Endodermal cell (in vitro differentiated cells): ENCODE measurements around the gene UPK3BL1. TPM values are rescaled to one million over a fixed set of nuclear protein-coding genes. Genes with fewer than 3 reads are reported as not detected.
A peak's percentile ranks its signal among the peaks of the same experiment; 100 is the strongest.
"Not testable (repeated sequence)": the region's sequence is repeated elsewhere in the genome, so short reads cannot be mapped to it uniquely, and the experiment has no call there.

Experiments
- DNase-seq: peaks from one replicate; pipeline ENCODE4 v3.0.0-alpha.2; 2017
- H3K27ac ChIP-seq: 2 replicates; pipeline ENCODE4 v1.5.1; 2013; ENCODE audit warnings: mild to moderate bottlenecking, low read depth, low read length, moderate library complexity
- H3K27me3 ChIP-seq: 2 replicates; pipeline ENCODE4 v1.6.1; 2013; ENCODE audit warnings: mild to moderate bottlenecking, low read length, moderate library complexity; ENCODE audit not compliant: insufficient read depth, control insufficient read depth, poor library complexity, severe bottlenecking
- H3K36me3 ChIP-seq: 2 replicates; pipeline ENCODE4 v1.7.0; 2013; ENCODE audit warnings: mild to moderate bottlenecking, low read length, moderate library complexity; ENCODE audit not compliant: control insufficient read depth, insufficient read depth
- H3K4me1 ChIP-seq: one replicate; pipeline ENCODE4 v1.7.0; 2013; ENCODE audit warnings: low read length; ENCODE audit not compliant: control insufficient read depth, insufficient read depth
- H3K4me3 ChIP-seq: 2 replicates; pipeline ENCODE4 v1.5.1; 2013; ENCODE audit warnings: mild to moderate bottlenecking, low read length, moderate library complexity
- H3K9ac ChIP-seq: 2 replicates; pipeline ENCODE4 v1.6.1; 2013; ENCODE audit warnings: mild to moderate bottlenecking, low read length, moderate library complexity; ENCODE audit not compliant: poor library complexity, severe bottlenecking; ENCODE audit errors: extremely low read depth
- H3K9me3 ChIP-seq: 2 replicates; pipeline ENCODE4 v1.6.1; 2013; ENCODE audit warnings: mild to moderate bottlenecking, low read length, moderate library complexity; ENCODE audit not compliant: control insufficient read depth
- H3K27ac Mint-ChIP-seq: 2 replicates; pipeline ENCODE4 v1.8.0; 2020; ENCODE audit warnings: mixed read lengths
- H3K27me3 Mint-ChIP-seq: 2 replicates; pipeline ENCODE4 v1.8.0; 2021; ENCODE audit warnings: mild to moderate bottlenecking, mixed read lengths; ENCODE audit not compliant: insufficient read depth
- H3K36me3 Mint-ChIP-seq: 2 replicates; pipeline ENCODE4 v1.8.0; 2020; ENCODE audit warnings: low read depth, mixed read lengths
- H3K4me1 Mint-ChIP-seq: 2 replicates; pipeline ENCODE4 v1.8.0; 2020; ENCODE audit warnings: mixed read lengths
- H3K4me3 Mint-ChIP-seq: 2 replicates; pipeline ENCODE4 v1.8.0; 2020; ENCODE audit warnings: mild to moderate bottlenecking, moderate library complexity, mixed read lengths
- H3K9me3 Mint-ChIP-seq: 2 replicates; pipeline ENCODE4 v1.8.0; 2020; ENCODE audit warnings: mild to moderate bottlenecking, mixed read lengths
- WGBS, 2 experiments: methylation state at CpG; one replicate each; pipeline versions ENCODE4 v1.1.5 to v1.1.7; 2013; ENCODE audit warnings: missing lambda C conversion rate in 2 of 2, mixed read lengths in 1 of 2; ENCODE audit not compliant: insufficient coverage in 1 of 2, insufficient read length in 1 of 2; 5-methylcytosine and 5-hydroxymethylcytosine counted together
- total RNA-seq, 2 donors: library from RNA; stranded (reverse); fragmentation: NEBNext Ultra II Directional in 1 of 2; extraction: Animal tissue kit (Norgen Biotek cat#: 25700) in 1 of 2; gene quantifications; 2 replicates in 1 of 2; 3 replicates in 1 of 2; pipeline ENCODE4 v1.2.1, GENCODE V29; 2021

The UPK3BL1 gene
- total RNA-seq, 2 donors from 2014 or later: 16.8 to 18.7 TPM

DNA sequence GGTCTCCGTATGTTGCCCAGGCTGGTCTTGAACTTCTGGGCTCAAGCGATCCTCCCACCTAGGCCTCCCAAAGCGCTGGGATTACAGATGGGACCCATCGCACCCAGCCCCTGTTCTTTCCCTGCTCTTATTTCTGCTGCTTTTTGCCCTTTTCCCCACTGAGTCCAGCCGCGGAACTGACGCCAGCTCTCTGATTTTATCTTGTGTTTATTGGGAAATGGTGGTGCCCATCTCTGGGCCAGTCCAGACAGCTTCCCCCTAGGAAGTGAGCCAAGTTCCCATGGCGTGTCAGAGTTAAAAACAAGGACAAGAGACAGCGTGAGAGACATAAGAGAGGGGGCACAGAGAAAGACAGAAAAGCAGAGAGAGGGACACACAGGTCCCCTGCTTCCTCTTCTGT lies 12.0 kb downstream of the UPK3BL1 start:
- not testable (repeated sequence) for H3K27ac ChIP-seq, H3K27me3 Mint-ChIP-seq, H3K4me3 ChIP-seq, H3K4me1 ChIP-seq, H3K4me3 Mint-ChIP-seq, H3K36me3 ChIP-seq, H3K4me1 Mint-ChIP-seq, H3K9ac ChIP-seq, H3K36me3 Mint-ChIP-seq, H3K27ac Mint-ChIP-seq, H3K9me3 ChIP-seq, H3K9me3 Mint-ChIP-seq, H3K27me3 ChIP-seq, DNase-seq
- 80% methylated on average over 1 of the region's 9 CpGs; no CpG with 5 or more reads in 1 of the 2 experiments for WGBS, 2 experiments

DNA sequence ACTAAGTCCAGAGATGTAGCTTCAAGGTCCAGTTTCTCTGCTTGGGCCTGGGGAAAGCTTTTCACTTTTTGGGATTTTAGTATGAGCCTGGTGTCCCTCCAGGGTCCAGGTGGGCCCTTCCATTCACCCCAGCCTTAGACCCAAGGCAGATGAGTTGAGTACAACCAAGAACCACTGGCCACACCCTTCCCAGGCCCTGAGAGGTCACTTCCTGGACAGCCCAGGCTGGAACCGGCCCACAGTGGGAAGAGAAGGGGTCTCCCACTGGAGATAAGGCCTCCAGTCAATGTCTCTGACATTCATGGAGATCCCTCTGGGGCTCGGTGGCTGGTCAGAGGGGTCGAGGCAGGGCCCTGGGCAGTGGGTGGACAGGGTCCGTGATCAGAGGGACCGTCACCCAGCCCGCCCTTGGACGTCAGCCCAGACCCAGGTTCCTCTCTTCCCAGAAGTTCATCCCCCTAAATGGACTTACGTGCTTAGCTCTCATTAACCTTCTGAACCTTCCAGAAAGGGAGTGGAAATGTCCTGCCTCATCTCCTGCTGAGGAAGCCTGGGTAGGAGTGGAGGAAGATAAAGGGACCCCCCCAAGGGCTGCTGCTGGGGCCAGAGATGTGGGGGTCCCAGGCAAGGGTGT lies 15.2 kb downstream of the UPK3BL1 start:
- not testable (repeated sequence) for H3K4me1 ChIP-seq, H3K36me3 Mint-ChIP-seq, H3K9ac ChIP-seq, H3K9me3 ChIP-seq, H3K27me3 ChIP-seq, H3K36me3 ChIP-seq, H3K4me1 Mint-ChIP-seq, H3K27ac ChIP-seq, DNase-seq, H3K27ac Mint-ChIP-seq, H3K9me3 Mint-ChIP-seq, H3K4me3 ChIP-seq, H3K4me3 Mint-ChIP-seq, H3K27me3 Mint-ChIP-seq
- WGBS, 2 experiments: no CpG with 5 or more reads among the region's 8 CpGs

DNA sequence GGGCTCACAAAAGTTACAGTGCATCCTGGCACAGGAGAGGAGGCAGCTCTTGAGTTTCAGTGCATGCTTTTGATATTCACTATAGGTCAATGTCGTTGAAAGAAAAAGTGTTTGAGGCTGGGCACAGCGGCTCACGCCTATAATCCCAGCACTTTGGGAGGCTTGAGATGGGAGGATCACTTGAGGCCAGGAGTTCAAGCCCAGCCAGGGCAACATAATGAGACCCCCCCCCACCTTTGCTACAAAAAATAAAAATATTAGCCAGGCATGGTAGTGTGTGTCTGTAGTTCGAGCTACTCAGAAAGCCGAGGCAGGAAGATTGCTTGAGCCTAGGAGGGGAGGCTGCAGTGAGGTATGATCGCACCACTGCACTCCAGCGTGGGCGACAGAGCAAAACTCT lies 24.5 kb downstream of the UPK3BL1 start:
- not testable (repeated sequence) for H3K4me3 Mint-ChIP-seq, H3K4me1 Mint-ChIP-seq, H3K36me3 Mint-ChIP-seq, H3K27ac ChIP-seq, H3K9me3 Mint-ChIP-seq, H3K9me3 ChIP-seq, H3K9ac ChIP-seq, H3K27me3 ChIP-seq, H3K4me3 ChIP-seq, H3K27ac Mint-ChIP-seq, H3K4me1 ChIP-seq, H3K36me3 ChIP-seq, H3K27me3 Mint-ChIP-seq
- WGBS, 2 experiments: 83 to 93% methylated on average over 3 of the region's 8 CpGs
- peak; percentile 6 for DNase-seq

DNA sequence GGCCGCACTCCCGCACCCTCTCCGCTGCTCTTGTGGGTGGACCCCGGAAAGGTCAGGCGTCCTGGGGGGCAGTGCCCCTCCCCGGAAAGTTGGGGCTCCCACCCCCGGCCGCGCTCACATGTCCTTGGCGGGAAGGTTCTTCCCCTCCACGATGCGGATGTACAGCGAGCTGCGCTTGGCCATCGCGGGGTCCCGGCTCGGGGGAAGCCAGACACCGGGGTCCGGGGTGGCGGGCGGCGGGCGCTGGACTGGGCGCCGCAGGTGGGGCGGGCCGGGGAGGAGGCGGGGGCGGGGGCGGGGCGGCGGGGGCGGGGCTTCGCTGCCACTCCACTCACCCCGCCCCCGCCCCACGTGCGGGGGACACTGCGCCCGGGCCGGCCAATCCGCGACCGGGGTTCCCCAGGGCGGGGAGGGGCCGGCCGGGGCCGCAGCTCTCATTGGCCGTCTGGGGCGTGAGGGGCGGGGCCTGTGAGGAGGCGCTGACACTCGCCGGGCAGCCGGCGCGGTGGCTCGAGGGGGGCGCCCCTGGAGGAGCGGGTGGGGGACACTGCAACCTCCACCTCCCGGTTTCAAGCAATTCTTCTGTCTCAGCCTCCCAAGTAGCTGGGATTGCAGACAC lies 26.0 kb downstream of the UPK3BL1 start, which contains the start of gene RASA4:
RASA4 (minus strand) TSS at position 250 of the 619 bp plus-strand sequence; CDS start at position 183, 67 bp downstream.
- not testable (repeated sequence) for H3K4me3 ChIP-seq, H3K4me3 Mint-ChIP-seq, H3K27me3 ChIP-seq, H3K36me3 Mint-ChIP-seq, H3K27ac Mint-ChIP-seq, H3K27ac ChIP-seq, H3K27me3 Mint-ChIP-seq, H3K4me1 ChIP-seq, H3K36me3 ChIP-seq, H3K4me1 Mint-ChIP-seq, H3K9me3 ChIP-seq, H3K9me3 Mint-ChIP-seq, H3K9ac ChIP-seq
- DNase-seq: peak; percentile 64
- WGBS, 2 experiments: 0% methylated on average over 21 of the region's 62 CpGs; no CpG with 5 or more reads in 1 of the 2 experiments

DNA sequence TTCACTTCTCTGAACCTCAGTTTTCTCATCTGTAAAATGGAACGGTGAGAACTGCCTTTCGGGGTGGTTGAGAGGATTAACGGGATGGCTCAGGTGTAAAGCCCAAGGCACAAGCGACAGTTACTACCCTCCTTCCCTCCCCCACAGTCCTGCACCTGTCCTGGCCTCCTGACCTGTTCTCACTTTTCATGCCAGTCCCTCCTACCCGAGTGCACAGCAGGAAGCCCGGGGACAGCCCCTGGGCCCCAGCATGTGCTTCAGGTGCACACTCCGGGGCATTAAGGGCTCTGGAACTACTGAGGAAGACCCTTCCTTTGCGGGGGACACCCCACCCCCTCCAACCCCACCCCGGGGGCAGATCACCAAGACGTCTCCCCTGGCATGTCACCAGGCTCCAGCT lies 26.7 kb downstream of the UPK3BL1 start:
- not testable (repeated sequence) for H3K4me3 Mint-ChIP-seq, H3K9me3 Mint-ChIP-seq, H3K27ac Mint-ChIP-seq, H3K4me1 ChIP-seq, H3K27me3 Mint-ChIP-seq, H3K36me3 ChIP-seq, H3K36me3 Mint-ChIP-seq, DNase-seq, H3K27me3 ChIP-seq, H3K4me1 Mint-ChIP-seq, H3K27ac ChIP-seq, H3K4me3 ChIP-seq, H3K9me3 ChIP-seq, H3K9ac ChIP-seq
- no CpG with 5 or more reads among the region's 10 CpGs for WGBS, 2 experiments

DNA sequence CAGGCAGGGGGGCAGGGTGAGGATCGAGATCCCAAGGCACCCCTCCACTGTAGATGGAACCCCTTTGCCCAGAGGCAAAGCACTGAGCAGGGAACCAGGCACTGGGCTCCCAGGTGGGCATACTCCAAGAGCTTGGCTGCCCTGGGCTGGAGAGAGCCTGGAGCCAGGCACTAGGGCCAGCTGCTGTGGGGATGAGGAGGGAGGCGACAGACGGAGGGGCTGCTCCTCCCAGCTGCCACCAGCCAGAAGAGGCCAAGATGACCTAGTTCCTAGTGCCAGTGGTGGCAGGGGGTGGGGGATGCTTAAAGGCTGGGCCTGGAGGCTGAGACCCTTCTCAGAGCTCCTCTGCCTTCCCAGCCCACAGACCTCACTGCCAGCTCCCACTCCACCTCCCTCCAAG lies 27.7 kb downstream of the UPK3BL1 start:
- not testable (repeated sequence) for H3K27me3 ChIP-seq, H3K36me3 ChIP-seq, H3K27ac ChIP-seq, H3K9me3 ChIP-seq, H3K4me1 ChIP-seq, H3K4me1 Mint-ChIP-seq, H3K4me3 Mint-ChIP-seq, DNase-seq, H3K27ac Mint-ChIP-seq, H3K9me3 Mint-ChIP-seq, H3K36me3 Mint-ChIP-seq, H3K9ac ChIP-seq, H3K4me3 ChIP-seq, H3K27me3 Mint-ChIP-seq
- no CpG with 5 or more reads among the region's 3 CpGs for WGBS, 2 experiments

DNA sequence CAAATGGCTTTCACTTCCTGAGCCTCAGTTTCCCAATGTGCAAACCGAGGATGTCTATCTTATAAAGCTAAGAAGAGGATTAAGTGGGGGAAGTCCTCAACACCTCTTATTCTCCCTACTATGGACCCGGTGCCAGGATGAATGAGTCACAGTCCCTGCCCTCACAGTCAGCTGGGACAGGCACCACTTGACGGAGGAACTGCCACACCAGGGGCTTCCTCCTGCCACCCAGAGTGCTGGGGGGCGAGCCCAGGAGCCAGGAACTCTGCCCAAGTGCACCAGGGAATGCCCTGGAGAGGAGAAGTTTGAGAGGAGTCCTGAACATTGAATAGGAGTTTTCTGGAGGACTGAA lies 28.3 kb downstream of the UPK3BL1 start:
- DNase-seq, H3K4me3 ChIP-seq, H3K36me3 ChIP-seq, H3K27me3 ChIP-seq, H3K4me3 Mint-ChIP-seq, H3K36me3 Mint-ChIP-seq, H3K4me1 Mint-ChIP-seq, H3K27ac Mint-ChIP-seq, H3K9me3 Mint-ChIP-seq, H3K9me3 ChIP-seq, H3K9ac ChIP-seq, H3K27me3 Mint-ChIP-seq, H3K4me1 ChIP-seq, H3K27ac ChIP-seq: not testable (repeated sequence)
- no CpG with 5 or more reads among the region's 4 CpGs for WGBS, 2 experiments
